Immature natural killer cell (primary cell): Measurements from ENCODE around the gene C17orf75. TPM values are rescaled to one million over a fixed set of nuclear protein-coding genes. Genes with fewer than 3 reads are reported as not detected.
A peak's percentile ranks its signal among the peaks of the same experiment; 100 is the strongest.

ENCODE experiments used
- DNase-seq, 3 donors: peaks; one replicate each; pipeline ENCODE4 v3.0.0; 2022; ENCODE audit warnings: mixed read lengths in 1 of 3
- H3K27ac Mint-ChIP-seq, 6 donors: one replicate each; pipeline ENCODE4 v1.8.0; 2020; ENCODE audit warnings: mixed read lengths in 6 of 6, mild to moderate bottlenecking in 5 of 6, inconsistent platforms in 4 of 6, moderate library complexity in 3 of 6
- H3K27me3 Mint-ChIP-seq, 3 donors: one replicate each; pipeline ENCODE4 v1.8.0; 2020 to 2021; ENCODE audit warnings: low read depth in 3 of 3, mild to moderate bottlenecking in 3 of 3, mixed read lengths in 3 of 3, moderate library complexity in 3 of 3, inconsistent platforms in 1 of 3
- H3K36me3 Mint-ChIP-seq, 3 donors: one replicate each; pipeline ENCODE4 v1.8.0; 2020; ENCODE audit warnings: mixed read lengths in 3 of 3, inconsistent platforms in 2 of 3, mild to moderate bottlenecking in 2 of 3
- H3K4me1 Mint-ChIP-seq, 2 donors: one replicate each; pipeline ENCODE4 v1.8.0; 2020; ENCODE audit warnings: inconsistent platforms in 2 of 2, mild to moderate bottlenecking in 2 of 2, mixed read lengths in 2 of 2, moderate library complexity in 1 of 2
- H3K4me3 Mint-ChIP-seq, 5 donors: one replicate each; pipeline ENCODE4 v1.8.0; 2020; ENCODE audit warnings: mild to moderate bottlenecking in 5 of 5, mixed read lengths in 5 of 5, inconsistent platforms in 3 of 5, moderate library complexity in 3 of 5
- H3K9me3 Mint-ChIP-seq, 6 donors: one replicate each; pipeline ENCODE4 v1.8.0; 2020; ENCODE audit warnings: mild to moderate bottlenecking in 6 of 6, mixed read lengths in 6 of 6, inconsistent platforms in 4 of 6, moderate library complexity in 3 of 6
- polyA plus RNA-seq, 3 donors: library from polyadenylated mRNA; unstranded; fragments of 300-500 nt; fragmentation: Illumina TruSeq; gene quantifications; one replicate each; pipeline ENCODE4 v1.2.3, GENCODE V29; 2021

The C17orf75 gene
- polyA plus RNA-seq, 3 donors from 2014 or later = 9.8 to 18.5 (median 12.0) TPM

DNA sequence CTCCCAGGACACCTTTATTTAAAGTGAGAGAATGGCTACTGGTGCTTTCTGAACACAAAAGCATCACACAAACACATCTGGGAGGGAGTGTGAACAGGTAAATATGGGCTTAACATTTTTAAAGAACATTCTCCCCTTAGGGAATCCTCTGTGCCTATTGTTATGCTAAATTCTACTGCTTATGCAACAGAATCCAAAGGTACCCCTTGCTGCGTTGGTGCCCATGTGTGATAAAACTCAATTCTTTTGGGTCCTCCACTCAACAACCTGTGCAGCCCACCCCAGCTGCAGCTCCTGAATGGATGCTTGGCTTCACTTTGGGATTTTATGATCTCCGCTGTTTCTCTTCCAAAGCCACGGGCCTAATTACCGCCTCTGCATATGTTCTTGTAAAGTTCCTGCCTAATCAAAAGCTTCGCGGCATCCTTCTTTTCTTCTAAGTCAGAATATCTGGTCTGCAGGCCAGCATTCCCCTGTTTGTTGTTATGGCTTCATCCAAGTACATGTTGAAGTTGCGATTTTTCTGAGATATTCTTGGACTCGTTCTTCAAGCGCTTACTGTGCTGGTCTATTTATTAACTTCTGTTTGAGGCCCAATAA lies 52.4 kb downstream of the C17orf75 start:
- Mint-ChIP-seq H3K27ac (no peak overlapping the region), H3K9me3 (no peaks in the 10 kb centered on the region), H3K36me3 (peaks cover 0 to 4% (median 0%) of the 10 kb centered on the region in 3 donors), H3K27me3 (peaks cover 1 to 9% (median 3%) of the 10 kb centered on the region in 3 donors), H3K4me1 (peaks cover 6 to 9% of the 10 kb centered on the region in 2 donors), H3K4me3 (no peak overlapping the region)
- no peak for DNase-seq

DNA sequence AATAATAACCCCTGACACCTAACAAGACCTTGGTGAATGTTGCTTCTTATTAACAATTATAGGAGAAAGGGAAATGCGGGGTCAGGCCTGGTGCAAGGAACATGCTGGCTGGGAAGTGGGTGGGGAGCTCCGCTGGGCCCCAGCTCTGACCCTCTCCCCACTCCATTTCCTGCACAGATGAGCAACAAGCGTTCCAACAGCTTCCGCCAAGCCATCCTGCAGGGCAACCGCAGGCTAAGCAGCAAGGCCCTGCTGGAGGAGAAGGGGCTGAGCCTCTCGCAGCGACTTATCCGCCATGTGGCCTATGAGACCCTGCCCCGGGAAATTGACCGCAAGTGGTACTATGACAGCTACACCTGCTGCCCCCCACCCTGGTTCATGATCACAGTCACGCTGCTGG lies 53.4 kb downstream of the C17orf75 start:
- H3K27me3 Mint-ChIP-seq = peaks cover 3 to 9% (median 3%) of the 10 kb centered on the region in 3 donors
- no peak overlapping the region for H3K4me3 Mint-ChIP-seq
- H3K27ac Mint-ChIP-seq = no peak overlapping the region
- H3K4me1 Mint-ChIP-seq = peaks cover 6 to 9% of the 10 kb centered on the region in 2 donors
- no peaks in the 10 kb centered on the region for H3K9me3 Mint-ChIP-seq
- peaks cover 0 to 4% (median 0%) of the 10 kb centered on the region in 3 donors for H3K36me3 Mint-ChIP-seq
- no peak for DNase-seq

DNA sequence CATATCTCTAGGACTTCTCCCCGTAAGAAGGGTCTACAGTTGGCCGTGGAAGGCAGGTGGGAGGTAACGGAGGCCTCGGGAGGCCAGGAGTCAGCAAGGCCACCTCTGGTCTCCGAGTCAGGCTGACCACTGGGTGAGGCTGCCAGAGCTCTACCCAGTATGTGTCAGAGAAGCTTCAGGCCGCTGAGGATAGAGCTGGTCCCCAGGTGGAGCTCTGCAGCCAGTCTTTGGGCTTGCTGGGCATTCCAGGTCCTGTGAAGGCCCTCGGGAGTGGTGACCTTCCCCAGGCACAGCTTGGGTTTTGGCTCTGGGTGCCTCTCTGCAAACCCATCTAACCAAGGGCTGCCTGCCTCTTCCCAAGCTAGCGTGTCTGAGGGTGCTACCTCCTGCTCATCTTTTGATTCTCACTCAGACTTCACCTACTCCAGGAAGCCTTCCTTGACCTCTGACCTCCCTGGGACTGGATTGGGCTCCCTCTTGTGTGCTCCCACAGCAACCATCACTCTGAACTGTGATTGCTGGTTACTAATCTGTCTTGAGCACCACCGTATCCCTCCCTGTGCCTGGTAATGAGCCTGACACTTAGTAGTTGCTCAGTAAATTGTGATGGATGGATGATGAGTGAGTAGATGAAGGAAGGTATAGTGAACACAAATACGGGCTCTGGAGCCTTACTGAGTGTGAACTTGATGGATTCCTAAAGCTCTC lies 54.0 kb downstream of the C17orf75 start:
- no peaks in the 10 kb centered on the region for H3K9me3 Mint-ChIP-seq
- DNase-seq = no peak
- peaks cover 0 to 4% (median 0%) of the 10 kb centered on the region in 3 donors for H3K36me3 Mint-ChIP-seq
- peaks cover 6 to 9% of the 10 kb centered on the region in 2 donors for H3K4me1 Mint-ChIP-seq
- peaks cover 3 to 9% (median 4%) of the 10 kb centered on the region in 3 donors for H3K27me3 Mint-ChIP-seq
- peak overlapping the region in 1 of 5 donors; percentile 11 for H3K4me3 Mint-ChIP-seq
- H3K27ac Mint-ChIP-seq = no peak overlapping the region

DNA sequence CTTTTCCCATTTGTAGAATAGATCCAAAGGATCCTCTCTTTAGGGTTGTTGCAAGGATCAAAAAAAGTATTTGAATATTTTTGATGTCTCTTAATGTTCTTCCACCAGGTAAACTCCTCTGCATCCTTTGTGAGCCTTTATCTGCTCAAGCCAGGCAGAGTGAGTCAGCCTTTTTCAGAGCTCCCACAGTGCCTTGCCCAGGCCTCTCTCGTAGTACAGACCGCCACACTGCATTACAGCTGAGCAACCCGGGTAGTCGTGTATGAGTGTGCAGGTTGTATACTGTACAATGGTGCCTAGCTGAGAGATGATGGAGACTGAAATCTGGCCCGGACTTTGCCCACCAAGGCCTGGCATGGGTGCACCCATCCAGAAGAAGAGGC lies 55.5 kb downstream of the C17orf75 start:
- Mint-ChIP-seq H3K27me3 (peaks cover 3 to 5% (median 4%) of the 10 kb centered on the region in 3 donors), H3K4me1 (peaks cover 6 to 9% of the 10 kb centered on the region in 2 donors), H3K9me3 (no peaks in the 10 kb centered on the region), H3K36me3 (peaks cover 0 to 4% (median 0%) of the 10 kb centered on the region in 3 donors), H3K4me3 (no peak overlapping the region), H3K27ac (no peak overlapping the region)
- DNase-seq = no peak

GRCh38 chr17:32285746-32286517 lies 56.0 kb downstream of the C17orf75 start:
- H3K36me3 Mint-ChIP-seq = peaks cover 0 to 4% (median 0%) of the 10 kb centered on the region in 3 donors
- peaks cover 6 to 9% of the 10 kb centered on the region in 2 donors for H3K4me1 Mint-ChIP-seq
- no peaks in the 10 kb centered on the region for H3K9me3 Mint-ChIP-seq
- H3K27me3 Mint-ChIP-seq = peaks cover 3 to 5% (median 4%) of the 10 kb centered on the region in 3 donors
- DNase-seq = no peak
- no peak overlapping the region for H3K27ac Mint-ChIP-seq
- no peak overlapping the region for H3K4me3 Mint-ChIP-seq

DNA sequence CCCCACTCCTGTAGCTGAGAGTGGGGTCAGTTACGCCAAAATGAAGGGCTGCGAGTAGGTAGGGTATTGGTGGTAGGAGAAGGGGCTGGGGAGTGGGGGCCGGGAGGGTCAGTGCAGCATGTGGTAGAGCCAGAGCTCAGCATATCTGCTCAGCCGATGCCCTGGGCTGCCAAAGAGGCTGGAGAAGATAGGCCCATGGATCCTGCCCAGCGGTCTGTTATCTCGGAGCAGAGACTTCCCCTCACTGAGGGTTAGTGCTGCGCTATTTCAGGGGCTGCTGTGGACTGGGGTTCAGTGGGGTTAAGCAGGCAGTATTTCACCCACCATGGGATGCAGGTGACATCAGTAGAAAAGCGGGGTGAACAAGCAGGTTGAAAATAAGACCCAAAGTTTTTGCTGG lies 56.7 kb downstream of the C17orf75 start:
- Mint-ChIP-seq H3K4me3 (no peak overlapping the region), H3K9me3 (no peaks in the 10 kb centered on the region), H3K4me1 (peaks cover 6 to 9% of the 10 kb centered on the region in 2 donors), H3K36me3 (peaks cover 0 to 4% (median 0%) of the 10 kb centered on the region in 3 donors), H3K27me3 (peaks cover 3 to 5% (median 4%) of the 10 kb centered on the region in 3 donors), H3K27ac (no peak overlapping the region)
- DNase-seq = no peak

DNA sequence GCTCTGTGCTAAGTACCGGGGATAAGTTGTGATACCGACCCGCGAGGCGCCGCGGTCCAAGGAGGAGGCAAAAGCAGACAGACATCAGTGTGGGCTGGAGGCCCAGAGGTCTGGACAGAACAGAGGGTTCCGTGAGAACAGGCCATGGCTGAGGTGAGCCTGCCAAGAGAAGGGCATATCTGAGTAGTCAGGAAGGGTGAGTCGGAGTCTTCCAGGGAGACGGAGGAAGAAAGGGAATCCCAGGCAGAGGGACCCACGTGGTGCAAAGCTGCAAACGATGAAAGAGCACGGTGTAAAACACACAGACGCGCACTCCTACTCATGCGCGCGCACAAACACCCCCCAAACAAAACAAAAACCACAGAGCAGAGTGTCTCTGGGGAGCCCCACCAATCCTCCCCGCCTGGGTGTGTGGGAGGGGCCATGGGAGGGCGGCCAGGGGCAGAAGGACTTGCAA lies 58.2 kb downstream of the C17orf75 start:
- Mint-ChIP-seq H3K4me3 (no peak overlapping the region), H3K27ac (peak overlapping the region in 1 of 6 donors; percentile 21), H3K27me3 (peaks cover 2 to 5% (median 4%) of the 10 kb centered on the region in 3 donors)

GRCh38 chr17:32281011-32281451 lies 60.9 kb downstream of the C17orf75 start:
- Mint-ChIP-seq H3K4me3 (no peak overlapping the region), H3K27ac (peak overlapping the region in 1 of 6 donors; percentile 22), H3K4me1 (no peaks in the 10 kb centered on the region), H3K27me3 (peaks cover 0 to 6% (median 2%) of the 10 kb centered on the region in 3 donors), H3K36me3 (no peaks in the 10 kb centered on the region), H3K9me3 (no peaks in the 10 kb centered on the region)
- DNase-seq = no peak

More for the DNA sequence above, 58.2 kb downstream of the C17orf75 start:
- Mint-ChIP-seq H3K9me3 (no peaks in the 10 kb centered on the region), H3K36me3 (no peaks in the 10 kb centered on the region), H3K4me1 (peaks cover 5 to 7% of the 10 kb centered on the region in 2 donors)
- no peak for DNase-seq

DNA sequence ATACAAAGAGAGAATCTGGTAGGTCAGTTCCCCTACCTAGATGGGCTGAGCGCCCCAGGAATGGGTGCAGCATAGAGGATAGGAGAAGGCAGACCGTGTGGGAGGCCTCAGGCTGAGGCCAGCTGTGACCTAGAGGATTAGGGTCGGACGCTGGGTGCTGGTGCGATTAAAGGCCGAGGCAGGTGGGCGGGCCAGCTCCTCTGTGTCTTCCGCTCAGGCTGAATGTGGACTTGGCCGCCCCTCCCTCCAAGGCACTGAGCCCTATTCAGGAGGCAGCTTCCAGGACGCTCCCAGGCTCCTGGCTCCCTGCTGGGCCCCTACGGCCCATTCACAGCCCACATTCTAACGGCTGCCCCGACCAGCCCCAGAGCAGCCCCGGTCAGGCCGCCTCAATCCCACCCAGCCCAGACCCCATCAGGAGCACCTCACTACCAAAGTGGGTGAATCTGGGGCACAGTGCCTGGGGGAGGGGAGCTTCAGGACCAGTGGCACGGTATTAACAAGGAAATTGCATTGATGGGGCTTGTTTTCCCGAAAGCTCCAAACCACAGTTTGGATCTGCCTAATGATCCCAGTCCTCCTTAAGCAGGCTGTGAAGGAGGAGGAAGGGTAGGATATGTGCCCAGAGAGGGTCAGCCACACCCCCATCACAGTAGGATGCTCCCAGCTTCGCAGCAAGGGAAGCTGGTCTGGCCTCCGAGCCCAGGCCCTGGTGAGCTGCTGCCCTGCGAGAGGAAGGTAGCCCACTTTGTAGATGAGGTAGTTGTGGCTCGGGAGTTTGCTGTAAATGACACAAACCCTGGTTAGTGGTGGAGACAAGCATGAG lies 61.9 kb downstream of the C17orf75 start:
- Mint-ChIP-seq H3K4me3 (no peak overlapping the region), H3K9me3 (no peaks in the 10 kb centered on the region), H3K27me3 (peaks cover 0 to 9% (median 0%) of the 10 kb centered on the region in 3 donors), H3K27ac (no peak overlapping the region), H3K36me3 (no peaks in the 10 kb centered on the region), H3K4me1 (no peaks in the 10 kb centered on the region)
- DNase-seq = no peak

- H3K27ac Mint-ChIP-seq = no peak overlapping the region
- H3K36me3 Mint-ChIP-seq = no peaks in the 10 kb centered on the region
- H3K9me3 Mint-ChIP-seq = no peaks in the 10 kb centered on the region
- no peaks in the 10 kb centered on the region for H3K4me1 Mint-ChIP-seq
- peaks cover 0 to 8% (median 0%) of the 10 kb centered on the region in 3 donors for H3K27me3 Mint-ChIP-seq
- H3K4me3 Mint-ChIP-seq = no peak overlapping the region
- no peak for DNase-seq
Measured at GRCh38 chr17:32278815-32279214, 63.2 kb downstream of the C17orf75 start.
